H9 (cell line): ENCODE measurements around the gene CDH4. TPM values are rescaled to one million over a fixed set of nuclear protein-coding genes. Genes with fewer than 3 reads are reported as not detected.

Experiments used
- DNase-seq: peaks from one replicate; pipeline ENCODE4 v3.0.0-alpha.2; 2017
- H2AFZ ChIP-seq: one replicate; pipeline ENCODE4 v1.6.1; 2013; ENCODE audit warnings: mild to moderate bottlenecking, low read length, control low read depth, moderate library complexity
- H2AK5ac ChIP-seq: 2 replicates; pipeline ENCODE4 v1.6.1; 2013; ENCODE audit warnings: low read length, control low read depth, mixed read lengths; ENCODE audit not compliant: insufficient read length
- H2BK120ac ChIP-seq: one replicate; pipeline ENCODE4 v1.6.1; 2013; ENCODE audit warnings: low read depth, mild to moderate bottlenecking, low read length, control low read depth, inconsistent platforms; ENCODE audit not compliant: poor library complexity, severe bottlenecking
- H2BK12ac ChIP-seq: 2 replicates; pipeline ENCODE4 v1.6.1; 2013; ENCODE audit warnings: low read length, control low read depth, mixed read lengths, low read depth; ENCODE audit not compliant: insufficient read length
- H2BK15ac ChIP-seq: 2 replicates; pipeline ENCODE4 v1.6.1; 2013; ENCODE audit warnings: low read depth, low read length, control low read depth
- H2BK20ac ChIP-seq: one replicate; pipeline ENCODE4 v1.6.1; 2013; ENCODE audit warnings: low read depth, mild to moderate bottlenecking, low read length, control low read depth, inconsistent platforms; ENCODE audit not compliant: poor library complexity, severe bottlenecking
- H2BK5ac ChIP-seq: 2 replicates; pipeline ENCODE4 v1.6.1; 2013; ENCODE audit warnings: low read length, control low read depth, mixed read lengths; ENCODE audit not compliant: insufficient read length
- H3K14ac ChIP-seq: 2 replicates; pipeline ENCODE4 v1.6.1; 2013; ENCODE audit warnings: low read length, control low read depth; ENCODE audit not compliant: insufficient read depth
- H3K18ac ChIP-seq: 2 replicates; pipeline ENCODE4 v1.6.1; 2013; ENCODE audit warnings: low read depth, mild to moderate bottlenecking, mixed read lengths, low read length, control low read depth; ENCODE audit not compliant: insufficient read length
- H3K23ac ChIP-seq: 2 replicates; pipeline ENCODE4 v1.6.1; 2013; ENCODE audit warnings: low read length, control low read depth, mixed read lengths, low read depth; ENCODE audit not compliant: insufficient read length
- H3K23me2 ChIP-seq: 2 replicates; pipeline ENCODE4 v1.6.1; 2013; ENCODE audit warnings: low read depth, mild to moderate bottlenecking, mixed read lengths, low read length, control low read depth; ENCODE audit not compliant: insufficient read length, poor library complexity, severe bottlenecking
- H3K27ac ChIP-seq: 2 replicates; pipeline ENCODE4 v1.5.1; 2013; ENCODE audit warnings: low read length, control low read depth, mixed read lengths, low read depth; ENCODE audit not compliant: insufficient read length
- H3K27me3 ChIP-seq: 2 replicates; pipeline ENCODE4 v1.6.1; 2013; ENCODE audit warnings: low read length, control low read depth, inconsistent platforms; ENCODE audit not compliant: insufficient read depth
- H3K4ac ChIP-seq: 2 replicates; pipeline ENCODE4 v1.6.1; 2013; ENCODE audit warnings: low read depth, mild to moderate bottlenecking, control low read depth, inconsistent platforms, low read length, moderate library complexity
- H3K4me1 ChIP-seq: 2 replicates; pipeline ENCODE4 v1.6.1; 2013; ENCODE audit warnings: low read length, control low read depth, inconsistent platforms; ENCODE audit not compliant: insufficient read depth
- H3K4me2 ChIP-seq: 2 replicates; pipeline ENCODE4 v1.6.1; 2013; ENCODE audit warnings: low read length, control low read depth, mixed read lengths; ENCODE audit not compliant: insufficient read length, insufficient read depth
- H3K56ac ChIP-seq: 2 replicates; pipeline ENCODE4 v1.6.1; 2013; ENCODE audit warnings: low read depth, mild to moderate bottlenecking, mixed read lengths, low read length, control low read depth; ENCODE audit not compliant: insufficient read length
- H3K79me1 ChIP-seq: 2 replicates; pipeline ENCODE4 v1.6.1; 2013; ENCODE audit warnings: low read depth, mild to moderate bottlenecking, moderate library complexity, low read length, control low read depth, inconsistent platforms; ENCODE audit not compliant: insufficient read depth, poor library complexity, severe bottlenecking
- H3K79me2 ChIP-seq: 2 replicates; pipeline ENCODE4 v1.6.1; 2013; ENCODE audit warnings: low read length, control low read depth, inconsistent platforms; ENCODE audit not compliant: insufficient read depth
- H3K9ac ChIP-seq: 2 replicates; pipeline ENCODE4 v1.6.1; 2013; ENCODE audit warnings: low read length, control low read depth, mixed read lengths; ENCODE audit not compliant: insufficient read length; ENCODE audit errors: extremely low read depth
- H3K9me3 ChIP-seq: one replicate; pipeline ENCODE4 v1.6.1; 2013; ENCODE audit warnings: low read depth, low read length, inconsistent platforms; ENCODE audit not compliant: control insufficient read depth
- H3T11ph ChIP-seq: one replicate; pipeline ENCODE4 v1.6.1; 2013; ENCODE audit warnings: mild to moderate bottlenecking, low read length, control low read depth, inconsistent platforms
- H4K20me1 ChIP-seq: one replicate; pipeline ENCODE4 v1.6.1; 2013; ENCODE audit not compliant: control insufficient read depth, insufficient read length, insufficient read depth
- H4K5ac ChIP-seq: 2 replicates; pipeline ENCODE4 v1.6.1; 2013; ENCODE audit warnings: low read depth, mild to moderate bottlenecking, mixed read lengths, low read length, control low read depth; ENCODE audit not compliant: insufficient read length
- H4K8ac ChIP-seq: replicated peaks from 2 replicates; pipeline ENCODE4 v1.6.1; 2013; ENCODE audit warnings: low read length, control low read depth, mixed read lengths, low read depth; ENCODE audit not compliant: insufficient read length
- H4K91ac ChIP-seq: 2 replicates; pipeline ENCODE4 v1.6.1; 2013; ENCODE audit warnings: low read depth, mild to moderate bottlenecking, moderate library complexity, mixed read lengths, low read length, control low read depth; ENCODE audit not compliant: insufficient read length
- H3K27ac Mint-ChIP-seq, 3 experiments: 2 replicates in 2 of 3; 3 replicates in 1 of 3; pipeline ENCODE4 v1.8.0; 2020 to 2021; ENCODE audit warnings: mixed read lengths in 3 of 3, mild to moderate bottlenecking in 1 of 3, moderate library complexity in 1 of 3
- H3K27me3 Mint-ChIP-seq: 2 replicates; pipeline ENCODE4 v1.8.0; 2021; ENCODE audit warnings: low read depth, mild to moderate bottlenecking, moderate library complexity, mixed read lengths
- H3K36me3 Mint-ChIP-seq, 3 experiments: 2 replicates in 2 of 3; 3 replicates in 1 of 3; pipeline ENCODE4 v1.8.0; 2020 to 2021; ENCODE audit warnings: low read depth in 3 of 3, mixed read lengths in 3 of 3; ENCODE audit not compliant: insufficient read depth in 1 of 3
- H3K4me1 Mint-ChIP-seq, 2 experiments: 2 replicates each; pipeline ENCODE4 v1.8.0; 2020; ENCODE audit warnings: mixed read lengths in 2 of 2
- H3K4me3 Mint-ChIP-seq, 2 experiments: 2 replicates in 1 of 2; 3 replicates in 1 of 2; pipeline ENCODE4 v1.8.0; 2020 to 2021; ENCODE audit warnings: mild to moderate bottlenecking in 2 of 2, mixed read lengths in 2 of 2, moderate library complexity in 1 of 2
- H3K9me3 Mint-ChIP-seq, 2 experiments: 2 replicates in 1 of 2; 3 replicates in 1 of 2; pipeline ENCODE4 v1.8.0; 2020; ENCODE audit warnings: mild to moderate bottlenecking in 2 of 2, mixed read lengths in 2 of 2, moderate library complexity in 1 of 2
- CTCF ChIP-seq: fragments of 200-600 bp; sonication (generic); conservative IDR thresholded peaks from 3 replicates; pipeline ENCODE4 v1.8.0; 2021; ENCODE audit warnings: antibody characterized with exemption, mild to moderate bottlenecking
- WGBS: extraction: QIAGEN DNeasy Blood & Tissue Kit; methylation state at CpG from one replicate; pipeline ENCODE4 v1.1.7; 2013; ENCODE audit warnings: missing lambda C conversion rate, low lambda C conversion rate, mixed read lengths; ENCODE audit not compliant: insufficient read length; ENCODE audit errors: extremely low coverage; 5-methylcytosine and 5-hydroxymethylcytosine counted together
- total RNA-seq: library from RNA; stranded (reverse); gene quantifications from 2 replicates; pipeline ENCODE4 v1.2.1, GENCODE V29; 2021

Gene CDH4
- total RNA-seq, 1 experiment from 2014 or later, result 3.0 TPM

DNA sequence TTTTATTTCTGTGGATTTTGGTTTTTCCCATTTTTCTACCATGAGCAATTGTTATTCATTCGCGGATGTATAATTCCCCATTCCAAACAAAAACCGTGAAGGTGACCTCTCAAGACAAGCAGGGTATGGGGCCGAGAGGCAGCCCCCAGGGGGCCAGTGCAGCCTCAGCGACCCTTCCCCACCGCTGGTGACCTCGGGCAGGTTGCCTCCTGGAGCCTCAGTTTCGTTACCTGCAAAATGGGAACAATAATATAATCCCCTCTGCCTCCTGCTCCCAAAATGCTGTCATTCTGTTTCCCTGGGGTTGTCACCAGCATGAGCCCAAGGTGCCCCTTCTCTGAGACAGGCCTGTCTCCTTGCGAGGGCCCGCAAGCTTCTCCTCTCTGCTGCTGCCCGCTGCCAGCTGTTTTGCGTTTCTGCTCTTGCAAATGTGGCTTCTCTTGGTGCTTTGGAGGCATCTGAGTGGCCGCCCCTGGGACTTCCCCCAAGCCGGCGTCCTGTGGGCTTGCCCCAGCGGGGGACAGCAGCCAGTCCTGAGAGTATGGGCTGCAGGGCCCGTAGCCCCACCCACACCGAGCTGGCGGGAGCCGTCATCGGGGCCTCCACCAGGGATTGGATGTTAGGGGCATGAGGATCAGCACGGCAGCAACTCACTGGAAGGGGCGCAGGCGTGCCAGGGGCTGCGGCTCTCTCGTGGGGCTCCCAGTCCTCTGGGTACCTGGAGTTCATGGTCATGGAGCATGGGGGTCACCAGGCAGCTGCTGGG, 651.7 kb downstream of the CDH4 start:
- Histone ChIP-seq H2BK15ac (no peak overlapping the region), H3K9me3 (no peaks in the 10 kb centered on the region), H3K27me3 (no peaks in the 10 kb centered on the region; the same call in 1 of the 2 replicates), H2AFZ (no peak overlapping the region), H3K56ac (no peak overlapping the region), H3K9ac (no peak overlapping the region), H3K14ac (no peak overlapping the region), H2BK5ac (no peak overlapping the region), H3K4me1 (no peaks in the 10 kb centered on the region), H3K4ac (no peak overlapping the region), H3K4me2 (no peak overlapping the region), H3K18ac (no peak overlapping the region), H4K8ac (no peak overlapping the region), H3T11ph (no peak overlapping the region), H2BK120ac (no peak overlapping the region), H4K20me1 (no peaks in the 10 kb centered on the region), H2AK5ac (no peak overlapping the region), H4K91ac (no peak overlapping the region), H3K79me2 (no peaks in the 10 kb centered on the region), H3K23me2 (no peaks in the 10 kb centered on the region), H3K27ac (no peak overlapping the region), H2BK20ac (no peak overlapping the region), H4K5ac (no peak overlapping the region), H3K79me1 (no peaks in the 10 kb centered on the region), H2BK12ac (no peak overlapping the region), H3K23ac (no peak overlapping the region)
- DNase-seq, result peak; percentile 66
- no peak overlapping the region for H3K4me3 Mint-ChIP-seq
- no peaks in the 10 kb centered on the region for H3K9me3 Mint-ChIP-seq
- WGBS, result no CpG with 5 or more reads among the region's 26 CpGs
- H3K27ac Mint-ChIP-seq, result no peak overlapping the region
- no peaks in the 10 kb centered on the region for H3K36me3 Mint-ChIP-seq
- H3K27me3 Mint-ChIP-seq, result peaks cover 12% of the 10 kb centered on the region
- TF ChIP-seq CTCF, result no peak
- H3K4me1 Mint-ChIP-seq, result peaks cover 3 to 16% of the 10 kb centered on the region in 2 experiments; a peak in 2 of 4 replicates
